ENCODE measurements around the gene GPR143.

- no peak for TF ChIP-seq SNAI2 (CRISPR knock-in tag; IDR thresholded peaks at IDR 0.05)
- TF ChIP-seq ZNF70 (CRISPR knock-in tag; IDR thresholded peaks at IDR 0.05) = no peak
- TF ChIP-seq ISL1 (CRISPR knock-in tag; IDR thresholded peaks at IDR 0.05) = no peak
- TF ChIP-seq CSRNP3 (CRISPR knock-in tag; IDR thresholded peaks at IDR 0.05) = no peak
- TF ChIP-seq CREB5 (CRISPR knock-in tag; IDR thresholded peaks at IDR 0.05; ENCODE audit: low read depth) = no peak
- TF ChIP-seq ESRRG (CRISPR knock-in tag; IDR thresholded peaks at IDR 0.05) = no peak
- no peak for TF ChIP-seq ZFP30 (CRISPR knock-in tag; IDR thresholded peaks at IDR 0.05)
These were observed 1.7 kb upstream of the GPR143 start for GRCh38 chrX:9767375-9767774.
